ENCODE measurements around the gene GLI1. TPM values are rescaled to one million over a fixed set of nuclear protein-coding genes. Genes with fewer than 3 reads are reported as not detected.

Gene GLI1
- polyA plus RNA-seq, 1 of the 3 experiments (the other 2 are of a cell fraction), result 0.90 TPM

- CTCF ChIA-PET, result interaction anchor here (1.2 to 6.2 kb wide), 4 partner anchors 9 to 137 kb away, joined by 3 to 49 read pairs (median 6); partner anchors contain the start of genes GLI1 and INHBE
- H3K27me3 ChIP-seq (ENCODE audit: insufficient read depth), result no peaks in the 10 kb centered on the region
- H3K4me1 ChIP-seq (ENCODE audit: control insufficient read depth in 1 of 2, insufficient read depth in 2 of 2, low read depth in 1 of 2, low read length in 1 of 2), result no peaks in the 10 kb centered on the region
- TF ChIP-seq MXI1 (IDR thresholded peaks at IDR 0.05; ENCODE audit: low read depth, low read length) (no peak), TEAD4 (IDR thresholded peaks at IDR 0.05; ENCODE audit: borderline replicate concordance, insufficient read depth) (no peak), FOXJ3 (CRISPR knock-in tag; IDR thresholded peaks at IDR 0.05) (no peak), TCF12 (IDR thresholded peaks at IDR 0.05) (no peak)
- H3K27ac ChIP-seq (ENCODE audit: low read depth in 2 of 2, low read length in 1 of 2), result no peak overlapping the region
- H3K9me2 ChIP-seq, result no peaks in the 10 kb centered on the region
- no peak overlapping the region for H3K4me3 ChIP-seq (ENCODE audit: low read depth in 2 of 2, low read length in 1 of 2)
- DNase-seq, result no peak
- H4K20me1 ChIP-seq (ENCODE audit: insufficient read depth), result no peaks in the 10 kb centered on the region
- WGBS (ENCODE audit: low lambda C conversion rate), result 78% methylated on average over 5 of the region's 5 CpGs
- H3F3A ChIP-seq (replicated peaks; ENCODE audit: insufficient read depth), result no peaks in the 10 kb centered on the region
- no peak overlapping the region for H3K4me2 ChIP-seq
- H3K79me2 ChIP-seq (ENCODE audit: insufficient read depth), result no peaks in the 10 kb centered on the region
- H3K36me3 ChIP-seq (replicated peaks in 1 of 2; ENCODE audit: control insufficient read depth in 1 of 2, insufficient read depth in 2 of 2, low read length in 1 of 2), result no peaks in the 10 kb centered on the region
- H2AFZ ChIP-seq (ENCODE audit: low read depth), result peak overlapping the region; percentile 5; the same call in 1 of the 2 replicates
- H3K9ac ChIP-seq, result no peak overlapping the region
- H3K9me3 ChIP-seq, result no peaks in the 10 kb centered on the region
- POLR2A ChIA-PET, result no interaction called here
Measured at GRCh38 chr12:57444744-57445143, 14.8 kb upstream of the GLI1 start.

- no peaks in the 10 kb centered on the region for H3K79me2 ChIP-seq (ENCODE audit: insufficient read depth)
- no peaks in the 10 kb centered on the region; a peak in 1 of 4 replicates for H3K4me1 ChIP-seq (ENCODE audit: control insufficient read depth in 1 of 2, insufficient read depth in 2 of 2, low read depth in 1 of 2, low read length in 1 of 2)
- H3K27ac ChIP-seq (ENCODE audit: low read depth in 2 of 2, low read length in 1 of 2), result no peak overlapping the region
- WGBS (ENCODE audit: low lambda C conversion rate), result 95% methylated on average over 6 of the region's 6 CpGs
- H4K20me1 ChIP-seq (ENCODE audit: insufficient read depth), result no peaks in the 10 kb centered on the region
- H3K36me3 ChIP-seq (replicated peaks in 1 of 2; ENCODE audit: control insufficient read depth in 1 of 2, insufficient read depth in 2 of 2, low read length in 1 of 2), result no peaks in the 10 kb centered on the region
- H3K9me2 ChIP-seq, result no peaks in the 10 kb centered on the region
- no peak overlapping the region for H3K9ac ChIP-seq
- H3K9me3 ChIP-seq, result no peaks in the 10 kb centered on the region
- no peaks in the 10 kb centered on the region for H3K27me3 ChIP-seq (ENCODE audit: insufficient read depth)
- no peak overlapping the region for H3K4me2 ChIP-seq
- ChIA-PET POLR2A (no interaction called here), CTCF (interaction anchor here (1.0 to 2.4 kb wide), 4 partner anchors 10 to 233 kb away, joined by 4 to 10 read pairs (median 4); partner anchors contain the start of gene GLI1)
- DNase-seq, result no peak
- TF ChIP-seq GABPA (IDR thresholded peaks at IDR 0.05; ENCODE audit: low read depth) (no peak), SIN3A (IDR thresholded peaks at IDR 0.05; ENCODE audit: borderline replicate concordance, low read depth, low read length) (no peak), RXRA (IDR thresholded peaks at IDR 0.05; ENCODE audit: borderline replicate concordance, low read depth) (no peak), TEAD4 (IDR thresholded peaks at IDR 0.05; ENCODE audit: borderline replicate concordance, insufficient read depth) (no peak), JUND (IDR thresholded peaks at IDR 0.05) (no peak), NFIC (IDR thresholded peaks at IDR 0.05; ENCODE audit: borderline replicate concordance) (no peak)
- H3K4me3 ChIP-seq (ENCODE audit: low read depth in 2 of 2, low read length in 1 of 2), result no peak overlapping the region
- H3F3A ChIP-seq (replicated peaks; ENCODE audit: insufficient read depth), result no peaks in the 10 kb centered on the region
- H2AFZ ChIP-seq (ENCODE audit: low read depth), result no peak overlapping the region
Measured at GRCh38 chr12:57446292-57446960, 13.2 kb upstream of the GLI1 start.

- no peak for DNase-seq
- no peaks in the 10 kb centered on the region for H3K27me3 ChIP-seq (ENCODE audit: insufficient read depth)
- ChIA-PET POLR2A (no interaction called here), CTCF (interaction anchor here (1.0 to 2.8 kb wide), 4 partner anchors 13 to 183 kb away, joined by 3 to 10 read pairs (median 6); no protein-coding TSS in a partner anchor)
- no peaks in the 10 kb centered on the region for H3K9me2 ChIP-seq
- no peaks in the 10 kb centered on the region for H3K9me3 ChIP-seq
- no peak overlapping the region for H3K4me3 ChIP-seq (ENCODE audit: low read depth in 2 of 2, low read length in 1 of 2)
- H3K27ac ChIP-seq (ENCODE audit: low read depth in 2 of 2, low read length in 1 of 2), result no peak overlapping the region
- no peak overlapping the region for H2AFZ ChIP-seq (ENCODE audit: low read depth)
- no peaks in the 10 kb centered on the region for H3K79me2 ChIP-seq (ENCODE audit: insufficient read depth)
- peaks cover 2 to 6% of the 10 kb centered on the region in 2 experiments; a peak in 2 of 4 replicates for H3K4me1 ChIP-seq (ENCODE audit: control insufficient read depth in 1 of 2, insufficient read depth in 2 of 2, low read depth in 1 of 2, low read length in 1 of 2)
- no peaks in the 10 kb centered on the region for H3K36me3 ChIP-seq (replicated peaks in 1 of 2; ENCODE audit: control insufficient read depth in 1 of 2, insufficient read depth in 2 of 2, low read length in 1 of 2)
- 66% methylated on average over 2 of the region's 2 CpGs for WGBS (ENCODE audit: low lambda C conversion rate)
- H3F3A ChIP-seq (replicated peaks; ENCODE audit: insufficient read depth), result no peaks in the 10 kb centered on the region
- H4K20me1 ChIP-seq (ENCODE audit: insufficient read depth), result no peaks in the 10 kb centered on the region
- H3K4me2 ChIP-seq, result no peak overlapping the region
- H3K9ac ChIP-seq, result no peak overlapping the region
- TF ChIP-seq EZH2phosphoT487 (IDR thresholded peaks at IDR 0.05; ENCODE audit: borderline replicate concordance, low read depth) (no peak), RXRA (IDR thresholded peaks at IDR 0.05; ENCODE audit: borderline replicate concordance, low read depth) (no peak), TEAD4 (IDR thresholded peaks at IDR 0.05; ENCODE audit: borderline replicate concordance, insufficient read depth) (no peak), MXI1 (IDR thresholded peaks at IDR 0.05; ENCODE audit: low read depth, low read length) (no peak), MAX (IDR thresholded peaks at IDR 0.05; ENCODE audit: low read depth) (no peak), REST (IDR thresholded peaks at IDR 0.05; ENCODE audit: low read depth, low read length) (no peak), GABPA (IDR thresholded peaks at IDR 0.05; ENCODE audit: low read depth) (no peak), ZBTB33 (IDR thresholded peaks at IDR 0.05; ENCODE audit: borderline replicate concordance, low read depth) (no peak), FOXM1 (IDR thresholded peaks at IDR 0.05; ENCODE audit: low read depth) (no peak), FOXJ3 (CRISPR knock-in tag; IDR thresholded peaks at IDR 0.05) (no peak), POLR2AphosphoS5 (IDR thresholded peaks at IDR 0.05; ENCODE audit: low read depth, low read length) (no peak)
Measured at GRCh38 chr12:57448669-57449068, 10.9 kb upstream of the GLI1 start.

Measured in SK-N-SH (cell line).